ENCODE results near the gene ARHGEF11. TPM values are rescaled to one million over a fixed set of nuclear protein-coding genes. Genes with fewer than 3 reads are reported as not detected.

Gene ARHGEF11
- total and polyA plus RNA-seq, 9 of the 15 experiments (the other 6 are each of a cell fraction or from before 2014, with no cell fraction given): 0.14 to 15.5 (median 9.0) TPM

DNA sequence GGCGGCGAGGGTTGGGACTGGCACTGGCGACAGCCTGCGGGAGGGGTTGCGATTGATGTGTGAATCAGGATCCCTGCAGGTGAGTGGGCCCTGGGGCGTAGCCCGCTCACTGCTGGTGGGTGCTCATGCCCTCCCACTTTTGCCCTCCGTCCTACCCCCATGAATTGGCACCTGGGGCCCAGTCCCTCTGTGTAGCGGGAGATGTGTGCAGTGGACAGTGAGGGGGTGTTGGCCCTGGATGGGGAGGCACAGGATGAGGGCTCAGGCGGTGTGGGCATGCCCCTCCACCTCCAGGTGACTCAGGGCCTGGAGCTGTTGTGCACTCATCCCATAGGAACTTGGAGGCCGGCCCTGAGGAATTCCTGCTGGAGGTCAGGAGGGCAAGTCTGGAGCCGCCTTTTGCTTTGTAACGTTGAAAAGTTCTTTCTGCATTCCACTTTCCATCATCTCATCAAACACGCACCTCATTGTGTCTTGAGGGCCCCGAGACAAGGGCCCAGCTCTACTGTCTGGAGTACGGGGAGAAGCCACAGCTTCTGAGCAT, 149.0 kb downstream of the ARHGEF11 start (continued):
- TF ChIP-seq POLR2AphosphoS5 (IDR thresholded peaks at IDR 0.05; ENCODE audit: control insufficient read depth, insufficient read depth, low read depth, low read length) (no peak), ZNF23 (CRISPR knock-in tag; IDR thresholded peaks at IDR 0.05) (no peak), PHF20 (IDR thresholded peaks at IDR 0.05; ENCODE audit: partially characterized antibody) (no peak)

DNA sequence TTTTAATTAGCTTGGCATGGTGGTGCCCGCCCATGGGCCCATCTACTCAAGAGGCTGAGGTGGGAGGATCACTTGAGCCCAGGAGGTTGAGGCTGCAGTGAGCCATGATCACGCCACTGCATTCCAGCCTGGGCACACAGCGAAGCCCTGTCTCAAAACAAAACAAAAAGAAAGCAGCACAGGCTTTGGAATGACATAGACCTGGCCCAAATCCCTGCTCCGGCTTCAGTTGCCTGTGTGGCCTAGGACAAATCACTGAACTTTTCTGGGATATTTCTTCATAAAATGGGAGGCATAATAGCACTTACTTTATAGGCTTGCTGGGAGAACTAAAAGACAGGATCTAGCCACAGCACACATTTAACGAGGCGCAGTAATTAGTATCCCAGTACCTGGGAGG, 149.6 kb downstream of the ARHGEF11 start:
- Histone ChIP-seq H3K27me3 (ENCODE audit: control insufficient read depth in 2 of 2, insufficient read depth in 2 of 2, low read length in 2 of 2) (no peaks in the 10 kb centered on the region), H4K20me1 (replicated peaks; ENCODE audit: control insufficient read depth, insufficient read depth, low read length) (no peaks in the 10 kb centered on the region), H3K27ac (ENCODE audit: extremely low read depth, low read depth, low read length) (no peak overlapping the region), H3K79me2 (ENCODE audit: control insufficient read depth, insufficient read depth, low read length) (no peaks in the 10 kb centered on the region), H3K4me1 (replicated peaks in 1 of 2; ENCODE audit: control insufficient read depth in 2 of 2, insufficient read depth in 2 of 2, low read length in 2 of 2) (peaks cover 39 to 65% of the 10 kb centered on the region in 2 experiments), H3K36me3 (ENCODE audit: control insufficient read depth, insufficient read depth, low read length) (no peaks in the 10 kb centered on the region), H3K4me3 (no peak overlapping the region), H3K9me3 (replicated peaks; ENCODE audit: control insufficient read depth, insufficient read depth, low read depth, low read length) (no peaks in the 10 kb centered on the region), H2AFZ (ENCODE audit: low read depth, low read length) (no peak overlapping the region), H3K4me2 (ENCODE audit: insufficient read depth, low read length) (no peak overlapping the region), H3K9me1 (ENCODE audit: control insufficient read depth, insufficient read depth, low read length) (no peaks in the 10 kb centered on the region), H3K9ac (ENCODE audit: insufficient read depth in 1 of 2, low read depth in 2 of 2, low read length in 2 of 2) (no peak overlapping the region)
- 96% methylated on average over 5 of the region's 6 CpGs for WGBS (ENCODE audit: insufficient coverage, low coverage, missing lambda C conversion rate)
- POLR2A ChIA-PET: interaction anchor here (1.0 to 1.5 kb wide), 2 partner anchors 64 to 148 kb away, joined by 3 to 5 read pairs; no protein-coding TSS in a partner anchor
- in situ Hi-C loops (cut with MboI) (no loop called here), intact Hi-C loops (cut with micrococcal nuclease) (no loop called here)
- ATAC-seq (no peak), DNase-seq (ENCODE audit: extremely low read depth in 1 of 4, low spot score in 3 of 4) (no peak), FAIRE-seq (no peak)
- no TSS peak for BruUV-seq (replicated peaks)
- CTCF ChIA-PET (ENCODE audit: low intra/inter-chr PET ratio): interaction anchor here (1.7 kb wide), 1 partner anchor 24 kb away, joined by 4 read pairs; the partner anchor contains the start of gene LRRC71
- TF ChIP-seq FOSL1 (tag; conservative IDR thresholded peaks at IDR 0.05) (no peak), BRCA1 (IDR thresholded peaks at IDR 0.05) (no peak), BRCA1 (CRISPR knock-in tag; IDR thresholded peaks at IDR 0.05) (no peak), ATF7 (IDR thresholded peaks at IDR 0.05) (no peak), RFX5 (IDR thresholded peaks at IDR 0.05; ENCODE audit: low read depth, low read length) (no peak), IRF2 (CRISPR knock-in tag; IDR thresholded peaks at IDR 0.05) (no peak), ZFX (CRISPR knock-in tag; IDR thresholded peaks at IDR 0.05) (no peak), TGIF2 (CRISPR knock-in tag; IDR thresholded peaks at IDR 0.05) (no peak), GATA2 (CRISPR knock-in tag; IDR thresholded peaks at IDR 0.05) (no peak)
- TF ChIP-seq, protein P1, sequence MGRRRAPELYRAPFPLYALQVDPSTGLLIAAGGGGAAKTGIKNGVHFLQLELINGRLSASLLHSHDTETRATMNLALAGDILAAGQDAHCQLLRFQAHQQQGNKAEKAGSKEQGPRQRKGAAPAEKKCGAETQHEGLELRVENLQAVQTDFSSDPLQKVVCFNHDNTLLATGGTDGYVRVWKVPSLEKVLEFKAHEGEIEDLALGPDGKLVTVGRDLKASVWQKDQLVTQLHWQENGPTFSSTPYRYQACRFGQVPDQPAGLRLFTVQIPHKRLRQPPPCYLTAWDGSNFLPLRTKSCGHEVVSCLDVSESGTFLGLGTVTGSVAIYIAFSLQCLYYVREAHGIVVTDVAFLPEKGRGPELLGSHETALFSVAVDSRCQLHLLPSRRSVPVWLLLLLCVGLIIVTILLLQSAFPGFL (CRISPR knock-in tag; IDR thresholded peaks at IDR 0.05): no peak

Data from K562 (cell line).